ENCODE measurements around the gene AURKA. TPM values are rescaled to one million over a fixed set of nuclear protein-coding genes. Genes with fewer than 3 reads are reported as not detected.

Gene AURKA
- total RNA-seq, 1 experiment from 2014 or later = 92.0 TPM

GRCh38 chr20:56353356-56353755 lies 38.7 kb downstream of the AURKA start:
- Histone ChIP-seq H3K9me3 (ENCODE audit: insufficient read depth, low read depth) (no peaks in the 10 kb centered on the region), H3K4me1 (replicated peaks; ENCODE audit: insufficient read depth) (peaks cover 6% of the 10 kb centered on the region), H3K4me3 (no peak overlapping the region), H3K4me2 (no peak overlapping the region), H4K20me1 (ENCODE audit: insufficient read depth) (0 out of 2 replicates have a peak, but pooled peaks cover 3% of the 10 kb centered on the region), H3F3A (ENCODE audit: insufficient read depth, low read depth) (peaks cover 7% of the 10 kb centered on the region), H3K27ac (no peak overlapping the region), H3K79me2 (ENCODE audit: low read depth) (no peaks in the 10 kb centered on the region), H3K9me2 (ENCODE audit: insufficient read depth) (no peaks in the 10 kb centered on the region), H3K36me3 (ENCODE audit: low read depth) (no peaks in the 10 kb centered on the region), H3K27me3 (ENCODE audit: insufficient read depth, low read depth) (peaks cover 88% of the 10 kb centered on the region), H2AFZ (no peak overlapping the region)
- intact Hi-C loops (cut with micrococcal nuclease; ENCODE audit: unreplicated experiment) = no loop called here
- CTCF ChIA-PET = no interaction called here
- POLR2A ChIA-PET (ENCODE audit: unreplicated experiment) = no interaction called here
- DNase-seq = no peak
- no TSS peak for BruUV-seq (replicated peaks)
- TF ChIP-seq EZH2 (IDR thresholded peaks at IDR 0.05; ENCODE audit: low read depth) = no peak
- TF ChIP-seq CTCF (conservative IDR thresholded peaks at IDR 0.05) = no peak

GRCh38 chr20:56352345-56353055 lies 39.5 kb downstream of the AURKA start:
- POLR2A ChIA-PET (ENCODE audit: unreplicated experiment) = no interaction called here
- no TSS peak for BruUV-seq (replicated peaks)
- TF ChIP-seq CTCF (conservative IDR thresholded peaks at IDR 0.05) = no peak
- TF ChIP-seq EZH2 (IDR thresholded peaks at IDR 0.05; ENCODE audit: low read depth) = no peak
- H3K4me3 ChIP-seq = no peak overlapping the region
- no peaks in the 10 kb centered on the region for H3F3A ChIP-seq (ENCODE audit: insufficient read depth, low read depth)
- H3K9me3 ChIP-seq (ENCODE audit: insufficient read depth, low read depth) = no peaks in the 10 kb centered on the region
- H4K20me1 ChIP-seq (ENCODE audit: insufficient read depth) = 0 out of 2 replicates have a peak, but pooled peaks cover 3% of the 10 kb centered on the region
- intact Hi-C loops (cut with micrococcal nuclease; ENCODE audit: unreplicated experiment) = no loop called here
- H3K9me2 ChIP-seq (ENCODE audit: insufficient read depth) = no peaks in the 10 kb centered on the region
- H3K79me2 ChIP-seq (ENCODE audit: low read depth) = no peaks in the 10 kb centered on the region
- CTCF ChIA-PET = no interaction called here
- H3K36me3 ChIP-seq (ENCODE audit: low read depth) = no peaks in the 10 kb centered on the region
- no peak overlapping the region for H3K27ac ChIP-seq
- H3K4me2 ChIP-seq = no peak overlapping the region
- no peak overlapping the region for H2AFZ ChIP-seq
- no peak for DNase-seq
- no peaks in the 10 kb centered on the region for H3K4me1 ChIP-seq (replicated peaks; ENCODE audit: insufficient read depth)
- H3K27me3 ChIP-seq (ENCODE audit: insufficient read depth, low read depth) = peaks cover 96% of the 10 kb centered on the region

- Histone ChIP-seq H3K4me1 (replicated peaks; ENCODE audit: insufficient read depth) (no peaks in the 10 kb centered on the region), H3K27me3 (ENCODE audit: insufficient read depth, low read depth) (peaks cover 89% of the 10 kb centered on the region), H2AFZ (no peak overlapping the region), H3K36me3 (ENCODE audit: low read depth) (no peaks in the 10 kb centered on the region), H3K4me2 (no peak overlapping the region), H3K4me3 (no peak overlapping the region), H3K9me2 (ENCODE audit: insufficient read depth) (no peaks in the 10 kb centered on the region), H4K20me1 (ENCODE audit: insufficient read depth) (0 out of 2 replicates have a peak, but pooled peaks cover under 1% of the 10 kb centered on the region), H3K27ac (no peak overlapping the region), H3K79me2 (ENCODE audit: low read depth) (no peaks in the 10 kb centered on the region), H3K9me3 (ENCODE audit: insufficient read depth, low read depth) (no peaks in the 10 kb centered on the region), H3F3A (ENCODE audit: insufficient read depth, low read depth) (no peaks in the 10 kb centered on the region)
- intact Hi-C loops (cut with micrococcal nuclease; ENCODE audit: unreplicated experiment) = no loop called here
- CTCF ChIA-PET = no interaction called here
- POLR2A ChIA-PET (ENCODE audit: unreplicated experiment) = no interaction called here
- TF ChIP-seq CTCF (conservative IDR thresholded peaks at IDR 0.05) = no peak
- no peak for TF ChIP-seq EZH2 (IDR thresholded peaks at IDR 0.05; ENCODE audit: low read depth)
- BruUV-seq (replicated peaks) = no TSS peak
- DNase-seq = no peak
These were observed 41.2 kb downstream of the AURKA start for GRCh38 chr20:56350842-56351241.
